Activated naive CD4-positive, alpha-beta T cell treated with anti-CD3 and anti-CD28 coated beads, Interleukin-2, amount 50 U/mL, for 16 hours (primary cell): ENCODE measurements around the gene FAM114A2.
A peak's percentile ranks its signal among the peaks of the same experiment; 100 is the strongest.

Experiments used
- DNase-seq: peaks from one replicate; pipeline ENCODE4 v3.0.0-alpha.2; 2020

Gene FAM114A2

GRCh38 chr5:153981905-153982605 lies 56.7 kb downstream of the FAM114A2 start:
- no peak for DNase-seq

- no peak for DNase-seq
Observed at GRCh38 chr5:153979028-153979783, 59.5 kb downstream of the FAM114A2 start.

GRCh38 chr5:153974813-153975163 lies 63.9 kb downstream of the FAM114A2 start:
- no peak for DNase-seq

- DNase-seq, result no peak
Observed at GRCh38 chr5:153974131-153974812, 64.4 kb downstream of the FAM114A2 start.

GRCh38 chr5:153972240-153972639 lies 66.5 kb downstream of the FAM114A2 start:
- no peak for DNase-seq

GRCh38 chr5:153970496-153970895 lies 68.2 kb downstream of the FAM114A2 start:
- no peak for DNase-seq

- DNase-seq, result no peak
Observed at GRCh38 chr5:153969563-153969895, 69.2 kb downstream of the FAM114A2 start.

- DNase-seq, result no peak
Observed at GRCh38 chr5:153968761-153969562, 69.7 kb downstream of the FAM114A2 start.

- DNase-seq, result peak; percentile 23
Observed at GRCh38 chr5:153964880-153965645, 73.6 kb downstream of the FAM114A2 start.

GRCh38 chr5:153964191-153964879 lies 74.4 kb downstream of the FAM114A2 start:
- DNase-seq, result no peak

GRCh38 chr5:153960269-153961215 lies 78.2 kb downstream of the FAM114A2 start:
- DNase-seq, result no peak

- no peak for DNase-seq
Observed at GRCh38 chr5:153959134-153959957, 79.4 kb downstream of the FAM114A2 start.

- DNase-seq, result no peak
Observed at GRCh38 chr5:153957205-153957604, 81.5 kb downstream of the FAM114A2 start.

GRCh38 chr5:153953411-153953810 lies 85.3 kb downstream of the FAM114A2 start:
- no peak for DNase-seq

- DNase-seq, result no peak
Observed at GRCh38 chr5:153952893-153953292, 85.8 kb downstream of the FAM114A2 start.

GRCh38 chr5:153952057-153952456 lies 86.7 kb downstream of the FAM114A2 start:
- DNase-seq, result no peak

GRCh38 chr5:153941265-153941664 lies 97.4 kb downstream of the FAM114A2 start:
- no peak for DNase-seq
